Prostate gland (tissue), 2 donors: ENCODE measurements around the gene DRGX.

ENCODE experiments used
- POLR2A ChIP-seq: fragments of 450-650 bp; IDR thresholded peaks from one replicate; pipeline ENCODE4 v1.6.1; 2016; ENCODE audit warnings: antibody characterized with exemption, mild to moderate bottlenecking
- POLR2AphosphoS5 ChIP-seq: sonication (generic); formaldehyde crosslinking; IDR thresholded peaks from one replicate; pipeline ENCODE4 v1.6.1; 2017; ENCODE audit warnings: antibody characterized with exemption
- TF ChIP-seq, protein P1 (sequence below), 4 experiments: fragments of 200-600 bp in 2 of 4; fragments of 450-650 bp in 2 of 4; sonication (generic) in 2 of 4; IDR thresholded peaks; 1 replicate in 3 of 4; 2 replicates in 1 of 4; pipeline ENCODE4 v1.5.1; 2016 to 2019; ENCODE audit warnings: antibody characterized with exemption in 4 of 4, mild to moderate bottlenecking in 2 of 4, moderate library complexity in 2 of 4

DNA sequence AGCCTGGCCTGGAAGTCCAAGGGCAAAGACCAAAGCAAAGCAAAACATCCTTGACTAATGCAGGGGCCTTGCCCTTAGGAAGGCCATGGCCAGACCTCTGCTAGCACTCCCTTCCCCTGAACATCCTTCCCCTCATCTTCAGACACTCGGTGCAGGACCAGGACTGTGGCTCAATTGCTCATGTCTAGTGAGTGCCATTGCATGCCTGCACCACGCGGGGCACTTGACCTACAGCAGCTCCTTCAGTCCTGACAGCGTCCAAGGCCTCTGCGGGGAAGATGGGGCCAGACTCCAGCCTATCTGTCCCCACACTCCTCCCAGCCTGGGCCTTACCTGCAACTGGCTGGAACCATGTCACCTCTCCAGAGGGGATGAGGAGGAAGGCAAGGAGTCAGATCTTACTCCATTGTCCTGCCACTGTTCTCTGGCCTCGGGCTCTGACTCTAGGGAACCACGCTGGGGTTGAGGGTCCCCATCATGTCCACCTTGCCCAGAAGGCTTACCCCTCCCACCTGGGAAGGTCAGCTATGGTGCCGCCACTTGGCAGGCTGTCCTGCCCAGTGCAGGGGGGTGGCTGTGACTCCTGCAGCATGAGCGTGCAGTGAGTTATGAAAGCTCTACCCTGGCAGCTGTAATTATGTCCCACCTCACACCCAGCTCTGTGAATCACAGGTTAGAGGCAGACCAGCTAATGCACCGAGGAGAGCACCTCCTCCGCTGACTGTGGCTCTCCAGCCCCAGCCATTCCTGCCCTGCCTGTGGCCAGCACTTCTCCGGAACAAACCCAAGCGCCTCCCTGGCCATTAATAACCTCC is 16.1 kb downstream of the DRGX start:
- TF ChIP-seq, protein P1, sequence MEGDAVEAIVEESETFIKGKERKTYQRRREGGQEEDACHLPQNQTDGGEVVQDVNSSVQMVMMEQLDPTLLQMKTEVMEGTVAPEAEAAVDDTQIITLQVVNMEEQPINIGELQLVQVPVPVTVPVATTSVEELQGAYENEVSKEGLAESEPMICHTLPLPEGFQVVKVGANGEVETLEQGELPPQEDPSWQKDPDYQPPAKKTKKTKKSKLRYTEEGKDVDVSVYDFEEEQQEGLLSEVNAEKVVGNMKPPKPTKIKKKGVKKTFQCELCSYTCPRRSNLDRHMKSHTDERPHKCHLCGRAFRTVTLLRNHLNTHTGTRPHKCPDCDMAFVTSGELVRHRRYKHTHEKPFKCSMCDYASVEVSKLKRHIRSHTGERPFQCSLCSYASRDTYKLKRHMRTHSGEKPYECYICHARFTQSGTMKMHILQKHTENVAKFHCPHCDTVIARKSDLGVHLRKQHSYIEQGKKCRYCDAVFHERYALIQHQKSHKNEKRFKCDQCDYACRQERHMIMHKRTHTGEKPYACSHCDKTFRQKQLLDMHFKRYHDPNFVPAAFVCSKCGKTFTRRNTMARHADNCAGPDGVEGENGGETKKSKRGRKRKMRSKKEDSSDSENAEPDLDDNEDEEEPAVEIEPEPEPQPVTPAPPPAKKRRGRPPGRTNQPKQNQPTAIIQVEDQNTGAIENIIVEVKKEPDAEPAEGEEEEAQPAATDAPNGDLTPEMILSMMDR (IDR thresholded peaks at IDR 0.05), result no peak
- no peak for TF ChIP-seq POLR2AphosphoS5
- no peak for TF ChIP-seq POLR2A
